ENCODE results near the gene ITPKC.

GRCh38 chr19:40690693-40691420, 26.1 kb upstream of the ITPKC start:
- TF ChIP-seq CTCF (conservative IDR thresholded peaks at IDR 0.05 in 1 of 2, IDR thresholded peaks at IDR 0.05 in 1 of 2; ENCODE audit: extremely low read depth in 1 of 2, insufficient read depth in 1 of 2, low read depth in 1 of 2, low read length in 2 of 2) (no peak), EZH2 (IDR thresholded peaks at IDR 0.05; ENCODE audit: borderline replicate concordance, low read length) (no peak)

All from mammary epithelial cell (primary cell).